GM21423 (cell line): Measurements from ENCODE around the gene MLEC.
A peak's percentile ranks its signal among the peaks of the same experiment; 100 is the strongest.

Experiments used
- ATAC-seq: cut with Tn5 transposase; IDR thresholded peaks from one replicate; pipeline ENCODE4 v1.9.1; 2021; ENCODE audit warnings: mild to moderate bottlenecking, moderate library complexity; ENCODE audit not compliant: unreplicated experiment

The MLEC gene

GRCh38 chr12:120690083-120690450 is 3.1 kb downstream of the MLEC start:
- ATAC-seq, result no peak

GRCh38 chr12:120690978-120691377 is 4.0 kb downstream of the MLEC start:
- ATAC-seq, result no peak

- no peak for ATAC-seq
Observed at GRCh38 chr12:120692524-120693033, 5.6 kb downstream of the MLEC start.

- no peak for ATAC-seq
Observed at GRCh38 chr12:120693848-120694247, 6.9 kb downstream of the MLEC start.

GRCh38 chr12:120696626-120697025 is 9.7 kb downstream of the MLEC start:
- no peak for ATAC-seq

GRCh38 chr12:120697344-120697743 is 10.4 kb downstream of the MLEC start:
- no peak for ATAC-seq

GRCh38 chr12:120698665-120699064 is 11.7 kb downstream of the MLEC start:
- no peak for ATAC-seq

- ATAC-seq, result no peak
Observed at GRCh38 chr12:120699553-120699952, 12.6 kb downstream of the MLEC start.

GRCh38 chr12:120700886-120701285 is 13.9 kb downstream of the MLEC start:
- no peak for ATAC-seq

- no peak for ATAC-seq
Observed at GRCh38 chr12:120702637-120703036, 15.7 kb downstream of the MLEC start.

- no peak for ATAC-seq
Observed at GRCh38 chr12:120703311-120703942, 16.5 kb downstream of the MLEC start.

GRCh38 chr12:120705618-120706017 is 18.7 kb downstream of the MLEC start:
- ATAC-seq, result no peak

- ATAC-seq, result no peak
Observed at GRCh38 chr12:120706029-120706428, 19.1 kb downstream of the MLEC start.

GRCh38 chr12:120708651-120709050 is 21.7 kb downstream of the MLEC start:
- no peak for ATAC-seq

- peak; percentile 64 for ATAC-seq
Observed at GRCh38 chr12:120710031-120710804, 23.3 kb downstream of the MLEC start, which contains the start of gene UNC119B. TSS of gene UNC119B (plus strand) at chr12:120710458. CDS start at chr12:120710475, 17 bp downstream.

GRCh38 chr12:120710805-120711296 is 23.9 kb downstream of the MLEC start:
- ATAC-seq, result peak; percentile 36

GRCh38 chr12:120711411-120711810 is 24.5 kb downstream of the MLEC start:
- ATAC-seq, result no peak

- ATAC-seq, result no peak
Observed at GRCh38 chr12:120712610-120713009, 25.7 kb downstream of the MLEC start.

GRCh38 chr12:120713861-120714482 is 27.0 kb downstream of the MLEC start:
- no peak for ATAC-seq

- no peak for ATAC-seq
Observed at GRCh38 chr12:120718055-120718454, 31.1 kb downstream of the MLEC start.

- peak; percentile 56 for ATAC-seq
Observed at GRCh38 chr12:120719072-120719471, 32.1 kb downstream of the MLEC start.
